NCI-H2227 (cell line): ENCODE measurements around the gene ZNF804B.

Experiments
- DNase-seq: peaks from one replicate; lab custom pipeline; 2025; ENCODE audit not compliant: unreplicated experiment; lab: John Stamatoyannopoulos, UW

ZNF804B gene

DNA sequence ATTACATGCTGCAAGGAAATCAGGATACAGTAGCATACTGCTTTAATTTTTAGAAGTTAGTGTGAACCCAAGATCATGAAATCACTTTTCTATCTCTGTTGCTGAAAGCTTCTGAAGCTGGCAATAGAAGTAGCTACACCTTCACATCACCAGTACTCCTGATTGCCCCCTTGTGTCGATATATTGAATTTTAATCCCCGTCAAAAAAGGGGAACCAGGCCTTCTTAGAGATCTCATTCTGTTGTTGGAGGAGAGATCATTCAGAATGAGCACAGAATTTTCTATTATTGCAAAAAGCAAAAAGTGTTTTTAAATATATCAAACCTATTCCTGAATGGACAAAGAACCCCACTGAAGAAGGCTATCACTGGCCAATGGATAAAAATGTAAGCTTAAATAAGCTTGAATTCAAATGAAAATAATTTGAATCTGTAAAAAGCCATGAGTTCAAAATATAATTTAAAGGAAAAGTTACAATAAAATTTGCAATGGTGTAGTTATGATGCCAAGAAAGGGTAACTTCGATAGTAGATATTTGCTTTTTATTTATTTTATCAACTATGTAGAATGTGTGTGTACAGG is 75.7 kb downstream of the ZNF804B start:
- no peak for DNase-seq

DNA sequence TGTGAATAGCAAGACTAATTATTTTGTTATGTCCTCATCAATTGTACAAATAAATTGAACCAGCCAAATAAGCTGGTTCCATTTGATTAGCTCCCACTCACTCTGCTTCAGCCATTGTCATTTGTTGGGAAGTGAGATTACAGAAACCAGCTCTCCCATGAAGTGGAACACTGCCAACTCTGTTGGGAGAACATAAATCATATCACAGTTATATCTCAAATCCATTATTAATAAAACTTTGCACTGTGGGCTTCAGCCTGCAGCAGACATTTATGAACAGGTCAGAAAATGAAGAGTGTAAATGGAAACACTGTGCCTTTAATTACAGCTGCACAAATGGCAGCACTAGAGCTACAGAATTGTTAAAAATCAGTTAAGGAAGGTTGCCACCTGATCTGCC is 82.7 kb downstream of the ZNF804B start:
- no peak for DNase-seq

DNA sequence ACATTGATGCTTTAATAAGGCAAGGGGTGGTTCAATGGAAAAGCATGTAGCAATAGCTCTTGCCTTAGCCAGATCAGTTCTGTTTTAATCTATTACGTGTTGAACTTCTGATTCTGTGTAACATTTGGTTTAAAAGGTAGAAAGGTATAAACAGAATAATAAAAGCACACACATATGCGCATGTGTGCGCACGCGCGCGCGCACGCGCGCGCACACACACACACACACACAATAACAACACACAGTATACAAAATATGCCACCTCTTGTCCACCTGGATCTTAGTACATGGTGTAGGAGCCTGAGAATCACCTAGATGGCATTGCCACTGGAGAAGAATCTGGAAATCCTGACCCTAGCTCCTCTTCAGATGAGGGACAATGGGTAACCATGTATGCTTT is 85.6 kb downstream of the ZNF804B start:
- no peak for DNase-seq

DNA sequence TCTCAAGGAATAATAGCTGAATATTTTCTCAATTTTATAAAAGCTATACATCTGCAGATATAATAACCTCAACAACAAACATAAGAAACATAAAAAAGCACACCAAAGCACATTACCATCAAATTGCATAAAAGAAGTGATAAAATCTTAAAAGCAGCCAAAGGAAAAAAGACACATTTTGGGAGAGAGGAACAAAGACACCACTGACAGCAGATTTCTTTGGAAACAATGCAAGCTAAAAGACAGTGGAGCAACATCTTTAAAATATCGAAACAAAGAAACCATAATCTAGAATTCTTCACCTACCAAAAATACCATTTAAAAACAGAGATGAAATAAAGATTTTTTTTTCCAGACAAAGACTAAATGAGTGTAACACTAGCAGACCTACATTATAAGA is 91.7 kb downstream of the ZNF804B start:
- DNase-seq, result no peak

DNA sequence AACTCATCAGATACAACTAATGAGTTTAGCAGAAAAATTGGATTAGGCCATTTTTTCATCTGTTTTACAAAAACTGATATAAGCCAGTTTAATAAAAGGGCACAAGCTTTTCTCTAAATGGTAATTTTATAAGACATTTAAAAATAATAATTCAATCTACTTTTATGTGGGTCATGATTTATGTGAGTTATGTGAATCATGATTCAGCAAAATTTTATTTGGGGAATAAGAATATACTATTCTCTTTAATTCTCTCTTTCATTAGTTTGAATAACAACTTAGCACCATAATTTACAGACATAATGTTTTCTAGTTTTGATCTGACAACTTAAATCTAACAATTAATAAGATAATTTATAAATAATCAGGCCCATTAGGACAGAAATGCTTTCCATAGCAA is 99.8 kb downstream of the ZNF804B start:
- no peak for DNase-seq

DNA sequence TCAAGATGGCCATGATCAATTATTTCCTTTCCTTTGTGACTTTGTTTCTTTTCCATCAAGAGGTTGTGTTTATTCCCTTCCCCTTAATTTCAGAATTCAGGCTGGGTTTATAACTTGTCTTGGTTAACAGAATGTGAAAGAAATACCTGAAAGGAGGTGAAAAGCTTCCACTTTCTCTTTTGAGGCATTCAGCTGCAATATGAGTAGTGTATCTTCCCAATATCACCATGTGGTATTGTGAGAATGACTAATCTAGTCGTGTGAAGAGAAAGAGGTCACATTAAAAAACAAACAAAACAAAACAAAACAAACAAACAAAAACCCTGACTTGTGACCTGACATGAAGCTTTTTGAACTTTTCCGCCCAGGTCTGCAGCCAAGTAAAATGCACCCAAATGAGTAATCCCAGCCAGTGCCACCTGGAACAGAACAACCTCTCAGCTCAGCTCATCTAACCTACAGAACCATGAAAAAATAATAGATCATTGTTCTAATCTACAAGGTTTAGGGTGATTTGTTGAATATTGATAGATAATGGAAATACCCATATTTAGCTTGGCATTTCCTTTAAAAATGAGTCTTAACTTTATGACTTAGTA is 106.9 kb downstream of the ZNF804B start:
- DNase-seq, result no peak

DNA sequence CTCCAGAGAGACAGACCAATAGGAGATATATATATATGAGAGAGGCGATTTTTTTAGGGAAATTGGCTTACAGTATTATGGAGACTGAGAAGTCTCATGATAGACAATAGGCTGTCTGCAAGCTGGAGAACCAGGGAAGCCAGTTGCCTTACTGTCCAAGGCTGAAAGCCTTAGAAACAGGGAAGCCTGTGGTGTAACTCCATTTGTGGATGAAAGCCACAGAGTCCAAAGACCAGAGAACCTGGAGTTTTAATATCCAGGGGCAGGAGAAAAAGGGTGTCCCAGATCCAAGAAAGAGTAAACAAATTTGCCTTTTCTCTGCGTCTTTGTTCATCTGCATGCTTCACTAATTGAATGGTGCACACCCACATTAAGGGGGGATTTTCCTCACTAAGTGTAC is 107.7 kb downstream of the ZNF804B start:
- no peak for DNase-seq

DNA sequence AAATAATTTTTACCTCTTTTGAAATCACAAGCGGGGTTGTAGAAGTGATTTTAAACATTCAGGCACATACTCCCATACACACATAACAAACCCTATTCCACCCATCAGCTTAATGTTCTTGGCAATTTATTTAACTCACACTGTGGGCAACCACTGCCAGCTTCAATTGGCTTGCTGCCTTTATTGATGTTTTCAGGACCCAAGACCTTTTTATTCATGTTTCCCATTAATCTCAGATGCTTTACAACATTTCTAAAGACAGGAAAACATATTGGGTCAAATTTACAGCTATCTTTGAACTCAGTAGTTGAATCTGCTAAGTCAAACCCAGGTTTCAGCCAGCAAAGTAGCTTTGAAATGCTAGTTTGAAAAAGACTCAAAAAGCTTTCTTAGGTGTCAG is 109.0 kb downstream of the ZNF804B start:
- no peak for DNase-seq

DNA sequence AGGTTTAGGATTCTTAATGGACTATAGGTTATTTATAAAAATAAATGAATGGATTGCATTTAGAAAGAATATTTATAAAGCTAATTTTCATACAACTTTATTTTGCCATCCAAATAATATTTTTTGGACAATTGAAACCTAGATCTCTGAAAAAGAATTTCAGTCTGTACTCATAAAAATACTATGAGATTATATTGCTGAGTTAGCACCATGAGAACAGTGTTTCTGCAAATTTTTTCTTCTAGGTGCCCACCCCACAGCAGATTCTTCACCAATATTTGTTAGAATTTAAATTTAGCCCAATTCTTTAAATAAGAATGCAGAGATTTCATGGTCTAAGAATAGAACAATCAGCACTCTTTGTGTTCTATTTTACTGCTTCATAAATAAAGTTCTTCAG is 121.6 kb downstream of the ZNF804B start:
- no peak for DNase-seq

DNA sequence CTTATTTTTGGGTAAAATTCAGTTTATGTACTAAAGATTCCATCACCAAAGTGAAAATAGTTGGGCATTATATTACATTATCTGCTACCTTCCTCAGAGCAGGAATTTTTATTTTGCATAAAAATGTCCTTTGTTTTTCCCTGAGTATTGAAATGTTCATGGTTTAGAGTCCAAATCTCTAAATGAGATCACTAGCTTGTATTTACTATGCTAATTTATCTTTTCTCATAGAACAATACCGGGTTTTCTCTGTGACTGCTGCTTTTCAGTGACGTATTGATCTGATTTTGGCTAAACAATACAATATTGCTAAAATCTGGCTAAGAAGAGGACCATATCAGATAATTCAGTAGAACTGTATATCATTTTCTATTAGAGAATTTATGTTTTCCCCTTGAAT is 125.6 kb downstream of the ZNF804B start:
- DNase-seq, result no peak

DNA sequence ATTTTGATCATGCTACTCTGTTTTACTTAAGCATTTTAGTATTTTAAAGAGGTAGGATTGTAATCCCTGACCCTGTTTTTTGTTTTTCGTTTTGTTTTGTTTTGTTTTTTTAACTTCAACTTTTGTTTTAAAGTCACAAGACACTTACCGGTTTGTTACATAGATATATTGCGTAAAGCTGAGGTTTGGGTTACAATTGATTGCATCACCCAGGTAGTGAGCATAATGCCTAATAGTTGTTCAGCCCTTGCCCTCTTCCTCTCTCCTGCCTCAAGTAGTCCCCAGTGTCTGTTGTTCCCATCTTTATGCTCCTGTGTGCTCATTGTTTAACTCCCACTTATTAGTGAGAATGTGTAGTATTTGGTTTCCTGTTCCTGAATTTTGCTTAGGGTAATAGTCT is 129.2 kb downstream of the ZNF804B start:
- DNase-seq, result no peak

DNA sequence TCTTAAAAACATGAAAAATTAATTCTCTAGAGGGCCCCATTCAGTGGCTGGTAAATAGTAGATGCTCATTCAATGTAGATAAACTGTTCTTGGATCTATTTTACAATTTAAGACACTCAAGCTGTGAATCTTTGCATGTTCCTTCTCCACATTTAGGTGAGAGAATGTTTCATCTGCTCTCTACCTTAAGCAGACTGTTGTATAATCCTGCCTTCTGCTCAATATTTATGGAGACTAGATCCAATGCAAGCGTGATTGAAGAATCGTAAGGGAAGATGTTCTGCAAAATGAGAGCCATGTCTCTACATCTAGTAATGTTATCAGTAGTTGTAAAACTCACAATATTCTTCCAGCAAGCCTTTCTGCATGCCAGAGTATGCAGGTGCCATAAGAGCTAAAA is 151.0 kb downstream of the ZNF804B start:
- no peak for DNase-seq

DNA sequence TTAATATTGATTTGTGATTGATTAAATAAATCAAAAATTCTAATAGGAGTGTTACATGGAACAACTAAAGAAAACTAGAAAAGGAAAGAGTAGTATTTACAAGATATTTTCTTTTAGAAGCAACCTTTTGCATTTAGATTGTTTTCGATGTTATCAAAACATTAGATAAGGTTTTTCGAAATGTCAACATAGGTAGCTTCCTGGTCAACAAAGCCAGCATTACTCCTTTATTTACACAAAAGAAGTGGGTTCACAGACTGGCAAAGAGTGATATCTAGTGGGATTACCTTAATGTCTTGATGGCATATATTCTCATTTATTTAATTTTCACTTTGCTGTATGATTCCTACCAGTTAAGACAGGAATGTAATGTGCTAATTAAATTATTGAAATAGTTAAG is 153.4 kb downstream of the ZNF804B start:
- DNase-seq, result no peak

DNA sequence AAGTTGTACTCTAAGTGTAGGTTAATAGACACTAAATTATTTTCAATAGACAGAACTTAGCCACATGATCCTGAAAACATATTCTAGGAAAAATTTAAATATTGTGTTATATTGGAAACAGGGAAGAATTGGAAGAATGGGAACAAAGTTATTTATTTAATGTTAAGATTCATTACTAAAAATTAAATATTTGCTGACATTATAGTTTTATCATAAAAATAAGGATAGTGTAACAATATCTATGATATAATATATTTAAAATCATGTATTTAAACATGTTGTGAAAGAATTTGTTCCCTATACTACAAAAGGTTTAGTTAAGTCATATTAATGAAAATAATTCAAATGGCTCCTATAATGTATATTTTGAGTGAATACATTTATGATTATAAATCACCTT is 156.1 kb downstream of the ZNF804B start:
- no peak for DNase-seq

DNA sequence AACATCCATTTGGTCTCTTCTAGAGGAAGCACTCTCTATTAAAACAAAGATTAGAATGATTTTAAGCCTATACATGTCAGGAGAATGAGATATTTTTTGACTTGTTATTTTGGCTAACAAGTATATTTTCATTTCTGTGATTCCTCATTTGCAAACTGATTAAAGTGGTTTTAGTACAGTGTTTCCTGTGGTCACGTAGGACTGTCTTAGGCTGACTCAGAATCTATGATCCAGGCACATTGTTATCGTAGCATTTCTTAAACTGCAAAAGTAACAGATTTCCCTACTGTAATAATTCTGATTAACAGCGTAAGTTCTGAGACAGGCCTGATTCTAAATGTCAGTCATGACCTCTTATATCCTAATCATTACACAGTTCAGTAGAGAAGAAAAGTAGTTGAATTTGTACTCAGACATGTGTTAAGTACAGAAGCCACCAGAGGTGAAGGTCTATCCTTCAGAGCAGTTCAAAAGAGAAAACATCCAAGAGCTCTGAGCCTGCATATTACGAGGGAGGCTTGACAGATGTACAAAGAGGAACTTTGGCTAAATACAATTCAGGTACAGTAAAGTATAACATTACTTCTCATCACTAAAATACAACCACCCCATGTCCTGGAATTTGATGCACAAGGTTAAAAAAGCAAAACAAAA is 160.1 kb downstream of the ZNF804B start:
- DNase-seq, result no peak

DNA sequence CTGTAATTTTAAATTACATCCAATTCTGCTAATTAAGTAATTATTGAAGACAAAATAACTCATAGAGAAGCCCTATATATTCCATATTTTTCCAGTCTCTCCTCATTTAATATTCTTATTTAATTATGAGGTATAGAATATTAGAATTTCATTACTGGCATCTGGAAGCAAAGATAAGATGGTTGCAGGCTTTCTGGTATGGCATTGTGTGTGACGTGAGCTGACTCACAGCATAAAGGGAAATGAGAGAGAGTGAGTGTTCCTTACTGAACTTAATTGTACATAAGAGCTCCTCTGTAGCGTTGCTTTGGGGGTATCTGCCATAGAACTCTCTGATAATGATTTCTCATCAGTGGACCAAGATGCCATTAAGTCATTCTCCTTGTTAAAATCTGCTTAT is 163.4 kb downstream of the ZNF804B start:
- DNase-seq, result no peak

DNA sequence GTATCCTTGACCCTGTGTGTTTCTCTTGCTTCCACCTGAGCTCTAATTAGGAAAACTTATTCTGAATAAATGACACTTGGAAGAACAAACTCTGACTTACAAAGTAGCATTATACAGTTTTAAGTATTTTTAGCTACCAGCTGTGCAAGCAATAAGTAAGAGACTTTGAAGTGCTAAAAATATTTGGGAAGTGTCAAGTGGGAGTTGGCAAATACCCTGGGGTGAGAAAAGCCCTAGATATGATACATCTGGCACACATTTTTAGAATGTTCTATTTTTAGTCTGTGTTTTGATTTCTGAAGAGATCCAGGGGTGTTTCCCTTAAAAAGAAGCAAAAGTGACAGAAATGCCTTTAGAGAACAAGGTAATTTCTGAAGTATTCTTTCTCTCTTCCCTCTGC is 168.8 kb downstream of the ZNF804B start:
- no peak for DNase-seq

DNA sequence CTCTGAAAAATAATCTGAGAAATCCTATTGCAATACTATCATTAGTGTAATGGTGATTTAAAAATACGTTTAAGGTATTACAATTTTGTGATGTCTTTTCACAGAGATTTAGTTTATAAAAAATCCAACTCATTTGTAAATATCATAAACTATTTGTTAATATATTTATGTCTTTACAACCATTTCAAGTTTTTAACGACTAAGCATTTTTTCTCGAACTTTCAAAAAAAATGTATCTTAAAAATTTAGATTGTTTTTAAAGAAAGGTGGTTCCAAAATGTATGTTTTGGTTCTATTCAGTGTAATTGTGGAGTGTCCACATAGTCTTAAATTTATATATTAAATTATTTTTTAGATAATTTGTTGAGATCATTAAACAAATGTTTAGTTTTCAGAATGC is 170.2 kb downstream of the ZNF804B start:
- DNase-seq, result no peak

DNA sequence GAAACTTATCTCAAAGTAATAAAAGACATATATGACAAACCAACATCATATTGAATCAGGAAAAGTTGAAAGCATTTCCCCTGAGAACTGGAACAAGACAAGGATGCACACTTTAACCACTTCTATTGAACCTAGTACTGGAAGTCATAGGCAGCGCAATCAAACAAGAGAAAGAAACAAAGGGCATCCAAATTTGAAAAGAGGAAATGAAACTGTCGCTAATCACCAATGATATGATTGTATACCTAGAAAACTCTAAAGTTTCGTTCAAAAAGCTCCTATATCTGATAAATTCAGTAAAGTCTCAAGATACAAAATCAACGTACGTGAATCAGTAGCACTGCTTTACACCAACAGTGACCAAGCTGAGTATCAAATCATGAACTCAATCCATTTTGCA is 173.8 kb downstream of the ZNF804B start:
- no peak for DNase-seq

DNA sequence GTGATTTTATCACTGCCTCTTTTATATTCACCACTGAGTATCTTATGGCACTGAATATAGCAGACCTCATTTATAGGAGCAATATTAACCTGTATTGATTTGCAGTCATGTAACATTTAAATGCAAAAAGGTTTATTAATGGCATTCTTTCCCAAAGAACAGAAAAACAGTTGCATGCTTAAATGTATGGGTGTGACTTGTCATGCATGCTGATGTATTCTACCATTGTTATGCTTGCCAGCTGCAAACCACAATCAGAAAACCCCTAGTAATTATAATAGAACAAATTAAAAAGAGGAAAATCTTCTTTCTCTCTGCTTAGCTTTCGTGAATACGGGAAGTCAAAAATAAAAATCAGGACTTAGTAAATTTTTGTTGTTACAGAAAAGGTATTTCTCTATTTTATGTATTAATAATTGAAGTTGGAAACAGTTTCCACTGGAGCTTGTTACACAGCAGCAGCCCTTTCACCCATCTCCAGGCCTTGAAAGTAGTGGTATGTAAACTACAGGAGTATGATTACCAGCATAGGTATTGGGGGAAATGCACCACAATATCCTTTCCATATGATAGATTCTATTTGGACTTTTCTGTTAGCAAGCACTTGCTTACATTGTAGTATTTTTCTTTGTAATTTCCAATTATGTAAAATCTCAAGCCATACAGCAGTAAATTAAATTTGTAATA is 183.5 kb downstream of the ZNF804B start:
- DNase-seq, result no peak

DNA sequence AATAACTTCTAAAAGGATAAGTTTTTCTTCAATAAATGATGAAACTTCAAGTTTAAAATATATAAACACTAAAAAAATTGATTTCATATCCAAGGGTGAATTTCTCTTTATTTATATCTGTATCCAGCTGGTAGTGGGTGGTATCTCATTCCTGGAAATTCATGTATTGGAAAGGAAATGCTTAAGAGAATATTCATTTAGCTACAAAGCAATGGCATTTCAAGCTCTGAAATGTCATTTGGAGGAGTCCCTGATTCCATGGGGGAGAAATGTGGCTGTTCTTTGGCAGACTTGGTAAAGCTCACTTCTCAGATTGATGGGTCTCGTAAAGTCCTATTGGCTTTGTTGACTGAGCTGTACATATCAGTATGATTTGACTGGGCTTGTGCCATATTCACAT is 192.3 kb downstream of the ZNF804B start:
- no peak for DNase-seq

DNA sequence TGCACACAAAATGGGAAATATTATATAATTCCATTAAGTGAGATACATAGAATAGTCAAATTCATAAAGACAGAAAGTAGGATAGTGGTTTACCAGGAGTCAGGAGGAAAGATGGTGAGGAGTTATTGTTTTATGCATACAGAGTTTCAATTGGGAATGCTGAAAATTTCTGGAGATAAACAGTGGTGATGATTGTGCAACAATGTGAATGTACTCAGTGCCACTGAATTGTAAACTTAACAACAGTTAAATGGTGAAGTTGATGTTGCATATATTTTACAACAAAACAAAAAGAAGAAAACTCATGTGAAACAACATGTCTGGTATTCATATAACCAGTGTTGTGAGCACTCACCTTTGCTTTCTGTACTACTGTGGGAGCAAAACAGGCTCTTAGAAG is 204.9 kb downstream of the ZNF804B start:
- DNase-seq, result no peak
